GM18505 (cell line): Measurements from ENCODE around the gene GRIK4.

Experiments
- ATAC-seq: cut with Tn5 transposase; IDR thresholded peaks from one replicate; pipeline ENCODE4 v1.9.1; 2021; ENCODE audit not compliant: unreplicated experiment
- POLR2A ChIP-seq: IDR thresholded peaks from 4 replicates; pipeline ENCODE4 v1.6.1; 2011; ENCODE audit warnings: borderline replicate concordance; ENCODE audit not compliant: insufficient read depth, insufficient read length; ENCODE audit errors: extremely low read depth

GRIK4 gene

GRCh38 chr11:120652705-120653335 is 141.3 kb downstream of the GRIK4 start:
- no peak for TF ChIP-seq POLR2A
- no peak for ATAC-seq

GRCh38 chr11:120655589-120655988 is 144.0 kb downstream of the GRIK4 start:
- no peak for ATAC-seq
- no peak for TF ChIP-seq POLR2A

GRCh38 chr11:120657306-120658070 is 145.9 kb downstream of the GRIK4 start:
- no peak for ATAC-seq
- no peak for TF ChIP-seq POLR2A

- no peak for TF ChIP-seq POLR2A
- no peak for ATAC-seq
These were observed 146.5 kb downstream of the GRIK4 start for GRCh38 chr11:120658071-120658423.

- no peak for TF ChIP-seq POLR2A
- no peak for ATAC-seq
These were observed 147.5 kb downstream of the GRIK4 start for GRCh38 chr11:120659076-120659475.

GRCh38 chr11:120660024-120660565 is 148.5 kb downstream of the GRIK4 start:
- ATAC-seq, result no peak
- TF ChIP-seq POLR2A, result no peak

GRCh38 chr11:120662071-120662676 is 150.6 kb downstream of the GRIK4 start:
- no peak for TF ChIP-seq POLR2A

GRCh38 chr11:120663142-120663541 is 151.6 kb downstream of the GRIK4 start:
- TF ChIP-seq POLR2A, result no peak
- no peak for ATAC-seq

More at GRCh38 chr11:120662071-120662676, 150.6 kb downstream of the GRIK4 start:
- ATAC-seq, result no peak

GRCh38 chr11:120666121-120666639 is 154.6 kb downstream of the GRIK4 start:
- ATAC-seq, result no peak
- no peak for TF ChIP-seq POLR2A

- ATAC-seq, result no peak
These were observed 155.7 kb downstream of the GRIK4 start for GRCh38 chr11:120667281-120667680.

GRCh38 chr11:120667934-120668333 is 156.4 kb downstream of the GRIK4 start:
- no peak for TF ChIP-seq POLR2A
- ATAC-seq, result no peak

More at GRCh38 chr11:120667281-120667680, 155.7 kb downstream of the GRIK4 start:
- no peak for TF ChIP-seq POLR2A

- no peak for ATAC-seq
These were observed 157.0 kb downstream of the GRIK4 start for GRCh38 chr11:120668537-120668936.

GRCh38 chr11:120674542-120674941 is 163.0 kb downstream of the GRIK4 start:
- ATAC-seq, result no peak
- no peak for TF ChIP-seq POLR2A

More at GRCh38 chr11:120668537-120668936, 157.0 kb downstream of the GRIK4 start:
- no peak for TF ChIP-seq POLR2A

GRCh38 chr11:120675171-120675570 is 163.6 kb downstream of the GRIK4 start:
- no peak for TF ChIP-seq POLR2A
- no peak for ATAC-seq

GRCh38 chr11:120676991-120677390 is 165.4 kb downstream of the GRIK4 start:
- no peak for ATAC-seq
- no peak for TF ChIP-seq POLR2A
